ENCODE results near the gene TTYH2.

DNA sequence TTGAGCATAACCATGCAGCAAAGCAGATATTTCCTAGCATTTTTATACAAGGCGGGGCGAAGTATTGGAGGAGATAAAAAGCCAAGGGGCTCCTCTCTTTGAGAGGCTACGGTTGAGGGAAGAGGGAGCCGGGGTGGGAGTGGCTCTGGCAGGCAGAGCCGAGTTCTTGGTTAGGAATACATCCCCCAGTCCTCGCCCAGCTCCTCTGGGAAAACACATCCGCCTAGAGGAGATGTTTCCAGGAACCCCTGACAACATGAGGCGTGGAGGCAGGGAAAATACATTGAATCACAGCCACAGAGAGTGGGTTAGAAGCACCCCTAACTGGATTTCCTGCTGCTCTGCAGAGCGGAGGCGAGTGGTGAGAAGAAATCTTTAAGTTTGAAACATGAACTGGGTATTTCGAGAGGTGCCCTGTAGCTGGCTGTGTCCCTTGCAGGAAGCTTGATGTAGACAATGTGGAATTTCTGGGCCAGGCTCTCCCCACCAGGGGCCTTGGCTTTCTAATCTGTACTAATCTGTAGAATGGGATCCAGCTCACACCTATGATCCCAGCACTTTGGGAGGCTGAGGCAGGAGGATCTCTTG, 27.3 kb downstream of the TTYH2 start:
- TF ChIP-seq TAF1 (IDR thresholded peaks at IDR 0.05; ENCODE audit: low read depth, low read length) (no peak), PAX5 (IDR thresholded peaks at IDR 0.05; ENCODE audit: insufficient read depth, low read length, severe bottlenecking) (no peak), POLR2A (IDR thresholded peaks at IDR 0.05; ENCODE audit: low read depth, low read length) (no peak), POLR2AphosphoS5 (IDR thresholded peaks at IDR 0.05; ENCODE audit: low read depth, low read length) (no peak), POU2F2 (IDR thresholded peaks at IDR 0.05; ENCODE audit: low read depth, low read length) (no peak)

All from GM12891 (cell line).